ENCODE measurements around the gene LILRA5.

DNA sequence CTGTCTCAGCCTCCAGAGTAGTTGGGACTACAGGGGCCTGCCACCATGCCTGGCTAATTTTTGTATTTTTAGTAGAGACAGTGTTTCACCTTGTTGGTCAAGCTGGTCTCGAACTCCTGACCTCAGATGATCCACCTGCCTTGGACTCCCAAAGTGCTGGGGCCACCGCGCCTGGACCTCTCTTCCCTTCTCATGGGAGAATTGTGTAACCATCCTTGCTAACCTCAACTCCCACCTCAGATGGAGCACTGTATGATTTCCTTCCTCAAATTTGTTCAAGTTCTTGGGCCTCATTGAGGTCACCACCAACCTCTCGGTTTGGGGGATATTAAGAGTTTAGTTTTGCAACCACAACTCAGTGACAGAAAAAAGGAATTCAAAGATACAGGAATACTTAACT, 10.7 kb downstream of the LILRA5 start:
- TF ChIP-seq, protein P1, sequence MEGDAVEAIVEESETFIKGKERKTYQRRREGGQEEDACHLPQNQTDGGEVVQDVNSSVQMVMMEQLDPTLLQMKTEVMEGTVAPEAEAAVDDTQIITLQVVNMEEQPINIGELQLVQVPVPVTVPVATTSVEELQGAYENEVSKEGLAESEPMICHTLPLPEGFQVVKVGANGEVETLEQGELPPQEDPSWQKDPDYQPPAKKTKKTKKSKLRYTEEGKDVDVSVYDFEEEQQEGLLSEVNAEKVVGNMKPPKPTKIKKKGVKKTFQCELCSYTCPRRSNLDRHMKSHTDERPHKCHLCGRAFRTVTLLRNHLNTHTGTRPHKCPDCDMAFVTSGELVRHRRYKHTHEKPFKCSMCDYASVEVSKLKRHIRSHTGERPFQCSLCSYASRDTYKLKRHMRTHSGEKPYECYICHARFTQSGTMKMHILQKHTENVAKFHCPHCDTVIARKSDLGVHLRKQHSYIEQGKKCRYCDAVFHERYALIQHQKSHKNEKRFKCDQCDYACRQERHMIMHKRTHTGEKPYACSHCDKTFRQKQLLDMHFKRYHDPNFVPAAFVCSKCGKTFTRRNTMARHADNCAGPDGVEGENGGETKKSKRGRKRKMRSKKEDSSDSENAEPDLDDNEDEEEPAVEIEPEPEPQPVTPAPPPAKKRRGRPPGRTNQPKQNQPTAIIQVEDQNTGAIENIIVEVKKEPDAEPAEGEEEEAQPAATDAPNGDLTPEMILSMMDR (IDR thresholded peaks at IDR 0.05) = no peak
- TF ChIP-seq POLR2AphosphoS5 (IDR thresholded peaks at IDR 0.05) = no peak
